Measurements from ENCODE around the gene PTCHD4.
"Not testable (repeated sequence)": the region's sequence is repeated elsewhere in the genome, so short reads cannot be mapped to it uniquely, and the experiment has no call there.

The PTCHD4 gene

DNA sequence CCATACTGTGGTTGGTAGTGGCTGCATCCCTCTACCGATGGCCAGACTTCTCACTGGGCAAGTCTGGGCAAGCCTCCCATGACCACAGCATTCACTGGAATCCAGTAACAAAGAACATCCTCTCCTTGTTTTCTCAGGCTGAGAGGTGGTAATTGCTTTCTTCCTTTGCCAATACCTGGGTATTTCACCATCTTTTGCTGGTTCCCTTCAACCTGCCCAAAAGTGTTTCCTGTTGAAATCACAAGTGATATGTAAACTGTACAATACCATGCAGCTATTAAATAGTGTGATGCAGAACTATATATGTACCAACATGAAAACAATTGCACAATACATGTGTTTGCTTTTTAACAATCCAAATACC, at the start of gene PTCHD4:
PTCHD4 (minus strand) TSS at position 55 of the 364 bp plus-strand sequence. CDS start 42,240 bp downstream, outside the sequence.
- DNase-seq (ENCODE audit: low spot score), result no peak

DNA sequence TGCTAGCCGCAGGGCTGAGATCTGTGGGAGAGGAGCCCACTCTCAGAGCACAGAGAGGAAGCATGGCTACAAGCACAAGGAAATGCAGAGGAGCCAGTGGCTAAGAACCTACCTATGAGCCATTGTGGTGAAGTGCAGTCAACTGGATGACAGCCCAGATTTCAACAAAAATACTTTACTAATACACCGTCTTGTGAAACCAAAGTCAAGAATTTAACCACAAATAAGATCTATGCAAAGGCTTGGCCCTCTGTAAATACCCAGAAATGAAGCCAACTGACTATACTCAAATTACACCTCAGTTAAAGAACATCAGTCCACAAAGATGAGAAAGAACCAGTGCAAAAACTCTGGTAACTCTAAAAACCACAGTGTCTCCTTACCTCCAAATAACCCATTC, 40.1 kb upstream of the PTCHD4 start:
- DNase-seq (ENCODE audit: low spot score), result no peak

DNA sequence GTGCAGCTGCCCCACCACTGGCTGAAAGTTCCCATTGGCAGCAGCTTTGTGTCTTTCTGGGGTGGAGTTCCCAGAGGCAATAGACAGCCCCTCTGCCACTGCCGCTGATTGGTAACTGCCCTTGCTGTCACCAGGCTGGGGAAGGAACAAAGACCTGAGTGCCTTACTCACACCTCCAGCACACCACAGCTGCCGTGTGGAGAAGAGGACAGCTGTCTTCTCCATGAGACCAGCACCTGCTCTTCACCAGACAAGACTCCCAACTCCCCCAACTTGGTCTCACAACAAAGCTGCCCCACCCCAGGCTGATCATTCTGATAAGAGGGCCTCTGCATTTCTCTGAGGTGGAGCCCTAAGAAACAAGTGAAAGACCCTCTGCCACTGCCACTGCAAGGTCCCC, 39.7 kb upstream of the PTCHD4 start:
- no peak for DNase-seq (ENCODE audit: low spot score)

DNA sequence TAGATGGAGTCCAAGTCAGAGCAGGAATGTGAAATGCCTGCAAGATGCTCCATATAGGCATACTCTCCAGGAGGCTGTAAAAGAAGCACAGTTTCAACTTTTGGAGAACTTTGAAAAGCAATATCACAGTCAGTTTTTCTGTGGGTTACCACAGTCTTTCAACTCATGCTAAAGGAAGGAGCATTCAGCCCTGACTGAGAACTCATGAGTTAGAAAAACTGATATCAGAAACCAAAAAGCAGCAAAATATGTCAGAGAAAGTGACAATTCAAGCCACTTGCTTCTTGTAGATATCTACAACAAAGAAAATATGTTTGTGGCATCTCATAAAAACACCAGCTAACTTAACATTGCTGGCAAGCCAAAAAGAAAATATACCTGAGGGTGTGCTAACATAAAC, 36.1 kb upstream of the PTCHD4 start:
- no peak for DNase-seq (ENCODE audit: low spot score)

DNA sequence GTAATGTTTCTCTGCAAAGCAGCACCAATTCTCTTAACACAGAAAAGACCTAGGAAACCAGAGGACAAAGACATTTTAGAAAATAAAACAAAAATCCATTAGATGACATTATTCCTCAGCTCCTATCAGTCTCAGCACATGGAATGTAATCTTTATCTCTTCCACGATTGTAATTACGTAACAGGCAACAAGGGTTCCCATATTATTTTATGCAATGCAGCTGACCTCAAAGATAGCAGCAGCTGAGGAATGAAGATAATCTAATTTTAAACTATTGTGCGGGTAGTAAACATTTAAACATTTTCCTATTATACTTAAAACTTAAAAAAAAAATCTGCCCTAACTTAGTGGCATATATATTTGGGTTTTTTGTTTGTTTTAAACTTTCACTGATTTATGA, 33.0 kb upstream of the PTCHD4 start:
- no peak for DNase-seq (ENCODE audit: low spot score)

DNA sequence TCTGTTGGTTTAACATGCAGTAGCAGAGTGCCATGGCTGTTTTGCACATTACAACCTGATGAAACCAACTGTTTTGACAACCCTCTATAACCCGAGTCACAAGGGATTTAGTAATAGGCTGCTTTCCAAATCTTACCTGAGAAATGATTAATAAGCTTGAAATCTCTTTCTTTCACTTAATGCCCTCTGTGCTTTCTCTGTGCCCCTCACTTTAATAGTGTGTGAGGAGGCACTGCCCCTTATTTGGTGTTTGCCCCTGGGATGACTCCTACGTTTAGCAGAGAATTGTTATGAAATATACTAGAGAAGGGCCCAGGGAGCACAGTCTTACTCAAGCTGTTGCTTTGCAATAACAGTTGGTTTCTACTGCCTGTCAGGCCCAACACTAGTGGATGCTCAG, 31.0 kb upstream of the PTCHD4 start:
- DNase-seq (ENCODE audit: low spot score), result no peak

DNA sequence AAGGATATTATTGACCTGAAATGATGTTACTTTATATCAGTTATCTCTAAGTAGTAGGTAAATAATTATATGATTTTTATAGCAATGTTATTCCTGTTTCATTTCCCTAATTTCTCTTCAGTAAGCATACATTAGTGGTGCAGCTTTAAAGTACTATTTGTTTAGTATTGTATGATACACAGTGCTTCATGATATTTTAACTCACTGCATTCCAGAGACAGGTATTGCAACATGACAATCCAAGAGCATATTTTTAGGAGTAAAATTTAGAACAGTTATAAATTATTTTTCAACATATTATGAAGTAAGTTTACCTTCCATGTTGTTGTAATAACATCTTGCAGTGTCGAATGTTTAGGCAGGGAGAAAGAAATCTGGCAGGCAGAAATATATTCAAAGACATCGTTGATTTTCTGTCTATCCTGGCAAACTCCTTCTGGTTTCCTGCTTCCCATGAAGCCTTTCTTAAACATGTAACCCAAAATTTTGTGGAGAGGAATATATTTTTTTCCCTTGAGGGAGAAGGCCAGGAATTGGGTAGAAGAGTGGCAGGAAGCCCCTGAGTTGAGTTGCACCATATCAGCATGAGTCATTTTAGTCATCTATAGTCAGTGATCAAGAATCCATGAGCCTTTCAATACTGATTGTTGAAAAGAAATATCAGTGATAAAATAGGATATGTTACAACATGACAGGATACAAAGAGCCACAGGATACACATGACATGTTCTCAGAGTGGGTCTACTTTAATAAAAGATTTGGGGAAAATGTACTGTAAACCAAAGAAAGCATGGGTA, 29.0 kb upstream of the PTCHD4 start:
- DNase-seq (ENCODE audit: low spot score), result no peak

DNA sequence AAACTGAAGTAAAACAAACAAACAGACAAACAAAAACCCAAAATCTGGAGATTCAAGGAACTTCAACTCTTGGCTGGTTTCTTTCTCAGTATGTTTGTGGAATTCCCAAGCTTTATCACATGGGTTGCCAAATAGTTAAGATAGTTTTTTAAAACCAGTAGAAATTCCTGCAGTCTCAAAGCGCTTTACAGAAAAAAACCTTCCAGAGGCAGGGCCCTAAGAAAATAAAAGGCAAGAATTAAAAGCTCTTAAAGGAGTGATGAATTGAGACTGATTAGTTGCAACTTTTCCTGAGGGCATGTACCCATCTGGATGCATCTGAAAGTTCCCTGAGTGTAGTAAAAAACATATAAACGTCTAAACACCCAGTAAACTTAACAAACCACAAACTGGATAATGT, 25.9 kb upstream of the PTCHD4 start:
- DNase-seq (ENCODE audit: low spot score), result no peak

DNA sequence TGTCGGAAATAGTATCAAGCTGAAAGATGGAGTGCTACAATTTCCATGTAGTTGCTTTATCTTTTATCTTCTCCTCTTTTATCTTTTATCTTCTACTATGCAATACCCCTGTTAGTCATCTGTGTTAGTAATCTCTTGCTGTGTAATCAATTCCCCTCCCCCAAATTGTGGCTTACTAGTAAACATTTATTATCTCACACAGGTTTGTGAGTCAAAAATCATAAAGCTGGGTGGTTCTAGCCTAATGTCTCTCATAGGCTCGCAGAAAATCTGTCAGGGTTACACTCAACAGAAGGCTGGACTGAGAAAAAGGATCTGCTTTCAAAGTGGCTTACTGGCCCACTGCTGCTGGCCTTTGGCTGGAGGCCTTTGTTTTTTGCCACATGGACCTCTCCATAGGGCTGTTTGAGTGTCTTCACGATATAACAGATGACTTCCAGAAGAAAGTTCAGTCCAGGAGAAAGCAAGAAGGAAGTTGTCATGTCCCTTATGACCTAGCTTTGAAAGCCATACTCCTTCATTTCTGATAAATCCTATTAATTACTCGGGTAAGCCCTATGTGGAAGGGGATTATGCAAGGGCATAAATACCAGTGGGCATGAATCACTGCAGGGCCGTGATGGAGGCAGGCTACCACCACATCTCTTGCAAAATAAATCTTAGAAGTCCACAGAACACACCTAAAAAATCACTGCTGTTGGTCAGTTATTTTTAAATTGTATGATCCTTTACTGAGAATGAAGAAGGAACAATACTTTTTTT, 24.5 kb upstream of the PTCHD4 start:
- DNase-seq (ENCODE audit: low spot score), result peak; percentile 29

DNA sequence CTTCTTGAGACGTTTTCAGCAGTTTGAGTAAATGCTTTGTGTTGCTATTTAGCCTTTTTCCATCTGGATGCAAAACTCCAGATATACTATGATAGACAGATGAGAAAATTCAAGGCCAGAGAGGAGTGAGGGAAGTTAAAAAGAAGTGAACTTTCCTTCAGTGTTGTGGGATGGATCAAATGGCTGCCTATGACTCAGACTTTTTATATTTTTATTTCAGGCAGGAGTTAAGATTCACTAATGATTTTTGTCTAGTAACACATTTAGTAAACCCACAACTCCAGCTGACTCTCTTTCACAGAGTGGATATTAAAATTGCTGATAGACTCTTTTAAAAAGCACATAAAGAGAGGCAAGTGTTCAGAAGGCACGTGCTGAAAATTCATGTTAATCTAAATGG, 23.2 kb upstream of the PTCHD4 start:
- DNase-seq (ENCODE audit: low spot score), result no peak

DNA sequence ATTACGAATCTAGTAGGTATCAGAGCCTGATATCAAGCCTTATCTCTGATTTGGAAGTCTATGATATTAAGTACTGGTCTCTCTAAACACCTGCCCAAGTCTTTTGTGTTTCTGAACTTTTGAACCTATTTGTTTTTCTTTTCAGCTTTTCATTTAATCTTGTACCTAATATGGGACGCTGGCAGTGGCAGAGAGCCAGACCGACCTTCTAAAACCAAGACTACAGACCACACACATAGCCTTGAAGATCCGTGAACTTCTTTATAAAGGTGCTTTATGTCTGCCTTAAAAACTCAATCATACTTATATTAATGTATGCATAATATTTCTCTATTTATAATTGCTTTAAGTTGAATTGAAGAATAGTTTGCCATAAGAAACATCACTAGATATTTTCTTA, 12.6 kb upstream of the PTCHD4 start:
- DNase-seq (ENCODE audit: low spot score), result no peak

DNA sequence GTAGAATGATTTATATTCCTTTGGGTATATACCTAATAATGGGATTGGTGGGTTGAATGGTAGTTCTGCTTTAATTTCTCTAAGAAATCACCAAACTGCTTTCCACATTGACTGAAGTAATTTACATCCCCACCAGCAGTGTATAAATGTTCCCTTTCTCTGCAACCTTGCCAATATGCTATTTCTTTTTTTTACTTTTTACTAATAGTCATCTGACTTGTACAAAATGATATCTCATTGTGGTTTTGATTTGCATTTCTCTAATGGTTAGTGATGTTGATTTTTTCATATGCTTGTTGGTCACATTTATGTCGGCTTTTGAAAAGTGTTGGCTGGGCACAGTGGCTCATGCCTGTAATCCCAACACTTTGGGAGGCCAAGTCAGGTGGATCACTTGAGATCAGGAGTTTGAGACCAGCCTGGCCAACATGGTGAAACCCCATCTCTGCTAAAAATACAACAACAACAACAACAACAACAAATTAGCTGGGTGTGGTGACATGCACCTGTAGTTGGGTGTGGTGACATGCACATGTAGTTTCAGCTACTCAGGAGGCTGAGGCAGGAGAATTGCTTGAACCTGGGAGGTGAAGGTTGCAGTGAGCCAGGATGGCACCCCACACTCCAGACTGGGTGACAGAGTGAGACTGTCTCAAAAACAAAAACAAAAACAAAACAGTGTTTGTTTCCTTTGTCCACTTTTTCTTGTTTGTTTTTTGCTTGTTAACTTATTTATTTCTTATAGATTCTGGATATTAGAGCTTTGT, 11.2 kb upstream of the PTCHD4 start:
- not testable (repeated sequence) for DNase-seq (ENCODE audit: low spot score)

DNA sequence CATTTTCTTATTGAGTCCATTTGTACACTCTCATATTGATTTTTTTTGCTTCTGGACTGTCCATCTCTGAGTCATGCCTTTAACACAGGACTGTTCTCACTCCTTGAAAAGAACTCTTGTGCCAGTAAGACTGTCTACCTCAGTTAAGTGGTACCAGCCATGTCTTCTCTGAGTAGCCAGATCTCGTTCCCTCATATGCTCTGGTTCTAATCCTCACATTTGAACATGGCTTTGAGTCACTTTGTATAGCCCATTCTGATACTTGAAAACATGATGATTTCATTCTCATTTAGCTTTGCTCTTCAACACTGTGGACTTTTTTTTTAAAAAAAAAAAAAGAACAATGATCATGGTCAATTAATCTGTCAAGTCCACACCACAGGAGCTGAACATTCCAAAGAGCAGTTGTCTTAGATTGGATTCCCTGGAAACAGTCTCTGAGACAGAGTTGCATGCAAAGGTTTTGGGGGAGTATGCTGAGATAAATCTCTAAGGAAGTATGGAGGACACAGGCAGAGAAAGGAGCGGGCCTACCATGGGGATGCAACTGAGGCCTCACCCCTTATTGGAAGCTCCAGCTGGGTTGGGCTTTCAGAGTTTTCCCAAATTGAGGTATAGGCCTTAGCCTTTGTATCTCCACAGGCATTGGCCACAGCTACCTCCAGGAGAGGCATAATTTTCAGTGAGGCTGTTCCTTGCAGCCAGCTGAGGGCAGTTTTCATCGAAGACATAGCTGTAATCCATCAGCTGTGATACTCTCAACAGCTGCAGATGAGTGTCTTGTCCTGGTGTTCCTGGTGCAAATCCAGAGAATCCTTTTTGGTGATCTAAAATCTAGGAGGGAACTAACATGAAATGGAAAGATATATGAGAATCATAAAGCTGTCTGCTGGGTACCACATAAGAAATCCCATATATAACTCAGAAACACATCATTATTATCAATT, 6.0 kb upstream of the PTCHD4 start:
- DNase-seq (ENCODE audit: low spot score), result no peak

DNA sequence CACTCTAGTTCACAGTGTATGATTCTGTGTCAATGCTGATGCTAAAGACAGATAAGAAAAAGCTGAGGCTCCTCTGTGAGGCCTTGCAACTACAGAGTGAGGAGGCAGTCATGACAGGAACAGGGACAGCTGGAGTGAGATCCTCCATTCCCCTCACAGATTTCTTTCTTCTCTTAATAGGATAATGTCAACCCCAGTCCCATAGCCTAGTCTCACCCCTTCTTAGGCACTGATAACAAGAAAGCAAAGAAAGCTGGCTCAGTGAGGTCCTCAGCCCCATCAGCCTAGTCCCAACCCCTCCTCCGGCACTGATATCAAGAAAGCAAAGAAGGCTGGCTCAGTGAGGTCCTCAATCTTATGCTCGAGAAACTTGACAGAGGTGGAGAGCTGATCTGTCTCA, 2.1 kb upstream of the PTCHD4 start:
- no peak for DNase-seq (ENCODE audit: low spot score)

DNA sequence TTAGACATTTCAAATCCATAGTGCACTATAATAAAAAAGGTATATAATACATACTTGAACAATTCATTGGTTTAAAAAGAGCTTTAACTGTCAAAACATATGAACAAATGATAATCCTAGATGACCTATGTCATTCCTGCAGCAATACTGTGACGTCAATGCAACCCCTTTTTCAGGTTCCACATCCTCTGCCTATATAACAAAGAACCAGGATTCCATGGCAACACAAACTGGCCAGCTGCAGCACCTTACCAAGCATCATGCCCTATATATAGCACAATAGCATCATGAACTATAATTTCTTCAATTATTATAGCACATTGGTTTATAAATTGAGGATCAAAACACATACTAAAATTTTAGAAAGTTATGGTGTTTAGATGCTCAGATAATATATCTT, 578 bp upstream of the PTCHD4 start:
- DNase-seq (ENCODE audit: low spot score), result no peak

DNA sequence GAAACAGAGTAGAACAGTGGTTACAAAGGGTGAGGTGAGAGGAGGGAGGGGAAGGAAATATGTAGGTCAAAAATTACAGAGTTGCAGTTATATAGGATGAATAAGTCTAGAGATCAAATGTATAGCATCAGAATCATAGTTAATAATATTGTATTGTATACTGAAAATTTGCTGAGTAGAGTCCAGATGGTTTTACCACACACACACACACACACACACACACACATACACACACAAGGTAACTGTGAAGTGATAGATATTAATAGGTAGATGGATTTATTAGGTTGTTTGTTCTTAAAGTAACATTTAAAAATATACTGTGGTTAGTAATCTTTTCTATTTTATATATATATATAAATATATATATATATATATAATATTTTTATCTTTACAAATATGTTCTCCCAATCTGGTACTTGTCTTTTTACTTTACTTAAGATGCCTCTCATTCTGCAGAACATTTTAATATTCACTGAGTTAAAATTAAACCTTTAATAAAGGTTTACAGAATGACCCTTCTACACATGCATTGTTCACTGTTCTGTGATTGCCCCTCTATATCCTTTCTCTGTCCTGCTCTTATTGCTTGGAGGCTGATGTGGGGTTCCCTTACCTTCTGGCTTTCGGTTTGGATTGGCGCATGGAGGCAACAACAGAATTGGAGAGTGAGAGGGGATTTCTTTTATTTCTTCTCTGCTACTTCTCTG, 408 bp downstream of the PTCHD4 start:
- no peak for DNase-seq (ENCODE audit: low spot score)

DNA sequence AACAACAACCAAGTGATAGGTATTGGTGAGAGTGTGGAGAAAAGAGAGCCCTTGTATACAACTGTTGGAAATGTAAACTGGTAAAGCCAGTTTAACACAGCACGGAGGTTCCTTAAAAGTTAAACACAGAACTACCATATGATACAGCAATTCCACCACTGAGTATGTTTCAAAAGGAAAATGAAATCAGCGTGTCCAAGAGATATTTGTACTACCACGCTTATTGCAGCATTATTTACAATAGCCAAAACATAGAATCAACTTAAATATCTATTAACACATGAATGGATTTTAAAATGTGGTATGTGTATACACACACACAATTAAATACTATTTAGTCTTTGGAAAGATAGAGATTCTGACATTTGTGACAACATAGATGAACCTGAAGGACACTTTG, 1.1 kb downstream of the PTCHD4 start:
- no peak for DNase-seq (ENCODE audit: low spot score)

DNA sequence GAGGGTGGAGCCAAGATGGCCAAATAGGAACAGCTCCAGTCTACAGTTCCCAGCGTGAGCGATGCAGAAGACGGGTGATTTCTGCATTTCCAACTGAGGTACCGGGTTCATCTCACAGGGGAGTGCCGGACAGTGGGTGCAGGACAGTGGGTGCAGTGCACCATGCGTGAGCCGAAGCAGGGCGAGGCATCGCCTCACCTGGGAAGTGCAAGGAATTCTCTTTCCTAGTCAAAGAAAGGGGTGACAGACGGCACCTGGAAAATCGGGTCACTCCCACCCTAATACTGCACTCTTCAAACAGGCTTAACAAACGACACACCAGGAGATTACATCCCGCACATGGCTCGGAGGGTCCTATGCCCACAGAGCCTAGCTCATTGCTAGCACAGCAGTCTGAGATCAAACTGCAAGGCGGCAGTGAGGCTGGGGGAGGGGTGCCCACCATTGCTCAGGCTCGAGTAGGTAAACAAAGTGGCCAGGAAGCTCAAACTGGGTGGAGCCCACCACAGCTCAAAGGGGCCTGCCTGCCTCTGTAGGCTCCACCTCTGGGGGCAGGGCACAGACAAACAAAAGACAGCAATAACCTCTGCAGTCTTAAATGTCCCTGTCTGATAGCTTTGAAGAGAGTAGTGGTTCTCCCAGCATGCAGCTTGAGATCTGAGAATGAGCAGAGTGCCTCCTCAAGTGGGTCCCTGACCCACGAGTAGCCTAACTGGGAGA, 8.4 kb downstream of the PTCHD4 start:
- DNase-seq (ENCODE audit: low spot score), result not testable (repeated sequence)

DNA sequence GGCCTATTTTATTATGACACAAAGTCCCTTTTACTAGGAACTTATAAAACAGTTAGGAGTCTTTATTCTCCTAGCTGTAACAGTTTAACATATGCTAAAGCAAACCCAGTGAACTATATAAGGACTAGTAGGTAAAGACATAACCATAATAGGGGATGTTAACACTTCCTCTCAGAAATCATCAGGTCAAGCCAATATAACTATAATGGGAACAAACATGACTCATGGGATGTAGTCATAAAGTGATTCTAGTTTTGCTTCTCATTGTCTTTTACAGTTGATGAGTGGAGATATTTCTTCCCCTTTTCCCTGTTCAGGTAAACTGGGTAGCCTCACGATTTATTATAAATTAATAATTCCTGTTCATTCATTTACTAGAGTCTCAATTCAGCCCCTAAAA, 9.7 kb downstream of the PTCHD4 start:
- DNase-seq (ENCODE audit: low spot score), result no peak

DNA sequence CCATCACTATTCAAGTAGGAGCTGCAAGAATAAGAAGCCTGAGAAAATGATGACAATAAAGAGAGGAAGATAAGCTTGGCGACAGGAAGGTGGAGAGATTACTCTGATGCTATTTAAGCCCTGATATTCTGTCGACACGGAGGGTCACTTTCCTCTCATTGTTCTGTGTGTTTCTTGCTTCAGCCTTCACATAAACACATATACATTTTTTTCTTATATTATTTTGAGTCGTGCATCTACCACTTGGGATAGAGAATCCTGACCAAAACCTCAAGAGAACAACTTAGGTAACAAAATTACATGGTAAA, 10.5 kb downstream of the PTCHD4 start:
- no peak for DNase-seq (ENCODE audit: low spot score)
